ENCODE measurements around the gene MID1. TPM values are rescaled to one million over a fixed set of nuclear protein-coding genes. Genes with fewer than 3 reads are reported as not detected.

Gene MID1
- total RNA-seq, 1 donor from 2014 or later = 56.8 TPM

DNA sequence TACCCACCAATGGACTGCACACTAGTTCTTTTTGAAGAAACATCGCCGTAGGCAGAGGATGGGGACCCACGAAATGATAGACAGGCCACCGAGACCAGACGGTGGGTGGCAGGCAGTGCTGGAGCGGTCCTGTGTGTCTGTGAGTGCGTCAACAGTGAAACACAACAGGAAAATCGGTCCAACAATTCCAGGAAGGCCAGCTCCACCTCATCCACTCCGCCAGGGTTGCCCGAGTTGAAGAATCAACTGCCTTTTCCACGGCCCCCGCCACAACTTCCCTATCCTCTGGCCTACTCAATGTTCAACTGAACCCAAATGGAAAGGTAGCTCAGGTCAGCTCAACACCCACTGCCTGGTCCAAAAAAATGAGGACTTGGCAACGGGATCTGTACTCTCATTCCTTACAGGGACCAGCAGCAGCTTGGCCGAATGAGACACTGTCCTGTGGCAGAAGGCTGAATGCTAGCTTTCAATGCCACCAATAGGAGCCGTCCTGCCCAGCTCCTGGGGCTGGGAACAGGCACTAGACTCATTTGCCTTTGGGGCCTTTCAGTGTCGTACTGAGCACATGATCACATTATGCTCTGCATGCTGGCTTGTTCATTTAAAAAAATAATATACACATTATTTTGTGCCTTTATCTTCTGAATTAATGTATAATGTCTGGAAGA, 43.5 kb downstream of the MID1 start:
- DNase-seq (ENCODE audit: low spot score) = no peak

DNA sequence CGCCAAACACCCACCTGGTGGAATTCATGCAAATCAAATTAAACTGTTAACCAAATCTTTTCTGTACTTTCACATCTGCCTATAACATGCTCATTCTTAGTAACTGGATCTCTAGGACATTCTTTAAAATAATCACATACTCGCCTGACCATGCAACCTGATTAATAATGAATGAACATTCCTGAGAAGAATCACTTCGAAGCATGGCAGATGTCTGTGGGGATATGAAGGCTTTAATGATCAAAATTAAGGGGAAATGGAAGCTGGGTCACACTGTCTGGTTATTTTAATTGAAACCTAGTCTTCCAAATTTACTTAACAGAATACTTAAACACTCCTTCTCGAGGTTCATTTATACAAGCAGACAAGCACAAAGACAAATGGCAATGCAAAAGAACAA, 44.2 kb downstream of the MID1 start:
- no peak for DNase-seq (ENCODE audit: low spot score)

DNA sequence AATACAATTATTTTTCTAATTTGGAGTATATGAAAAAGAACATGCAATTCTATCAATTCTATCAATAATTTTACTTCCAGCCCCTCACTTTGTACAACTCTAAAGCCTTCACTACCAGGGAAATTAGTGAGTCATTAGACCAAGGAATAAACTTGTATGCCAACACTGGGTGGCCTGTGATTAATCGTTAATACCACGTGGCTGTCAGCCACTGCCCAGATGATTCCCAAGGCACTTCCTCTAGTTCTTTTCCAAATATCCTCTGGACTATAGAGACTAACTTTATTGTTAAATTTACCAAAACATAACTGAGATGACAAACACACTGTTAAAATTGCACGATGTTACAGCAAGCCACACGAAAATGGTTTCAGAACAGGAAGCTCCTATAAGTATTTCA, 45.7 kb downstream of the MID1 start:
- no peak for DNase-seq (ENCODE audit: low spot score)

DNA sequence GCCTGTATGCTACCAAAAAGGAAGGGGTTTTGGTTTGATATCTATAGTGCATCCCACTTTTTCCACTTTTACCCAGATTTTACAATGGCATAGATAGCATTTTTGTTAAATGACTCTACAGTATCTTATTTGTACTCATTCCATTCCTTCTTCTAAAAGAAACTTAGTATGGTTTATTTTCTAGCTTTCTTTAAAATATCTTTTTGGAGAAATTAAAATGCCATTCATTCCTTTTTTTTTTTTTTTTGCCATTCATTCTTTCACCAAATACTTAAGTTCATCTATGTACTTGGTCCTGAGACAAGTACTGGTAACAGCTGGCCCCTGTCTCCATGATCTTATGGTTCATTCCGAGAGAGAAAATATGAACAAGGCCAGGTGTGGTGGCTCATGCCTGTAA, 49.1 kb downstream of the MID1 start:
- DNase-seq (ENCODE audit: low spot score) = no peak

DNA sequence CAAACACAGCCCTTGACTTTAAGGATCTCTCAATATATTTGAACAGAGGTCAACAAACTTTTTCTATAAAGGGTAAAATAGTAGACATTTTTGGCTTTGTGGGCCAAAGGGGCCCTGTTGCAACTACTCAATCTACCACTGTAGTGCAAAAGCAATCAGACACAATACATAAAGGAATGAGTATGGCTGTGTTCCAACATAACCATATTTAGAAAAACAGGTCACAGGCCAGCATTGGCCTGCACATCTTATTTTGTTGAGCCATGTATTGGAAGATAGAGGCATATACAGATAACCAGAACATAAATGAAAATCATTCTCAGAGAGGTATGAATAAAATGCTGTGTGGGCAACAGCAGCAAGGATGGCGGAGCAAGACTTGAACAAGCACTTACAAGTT, 49.8 kb downstream of the MID1 start:
- no peak for DNase-seq (ENCODE audit: low spot score)

DNA sequence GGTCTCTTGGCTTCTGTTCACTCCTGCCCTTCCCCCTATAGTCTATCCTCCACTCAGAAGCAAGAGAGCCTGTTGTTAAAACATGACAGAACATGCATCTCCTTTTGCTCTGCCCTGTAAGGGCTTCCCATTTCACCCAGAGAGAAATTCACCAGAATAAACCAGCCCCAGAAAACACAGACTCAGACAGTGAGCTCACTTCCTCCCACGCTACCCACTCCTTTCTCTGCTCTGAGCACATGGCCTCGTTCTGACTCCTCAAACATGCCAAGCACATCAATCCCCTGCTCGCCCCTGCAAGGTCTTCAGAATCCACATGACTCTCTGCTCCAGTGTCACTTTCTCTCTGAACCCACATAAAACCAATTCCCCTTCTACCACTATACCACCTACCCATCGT, 50.4 kb downstream of the MID1 start:
- DNase-seq (ENCODE audit: low spot score) = no peak

DNA sequence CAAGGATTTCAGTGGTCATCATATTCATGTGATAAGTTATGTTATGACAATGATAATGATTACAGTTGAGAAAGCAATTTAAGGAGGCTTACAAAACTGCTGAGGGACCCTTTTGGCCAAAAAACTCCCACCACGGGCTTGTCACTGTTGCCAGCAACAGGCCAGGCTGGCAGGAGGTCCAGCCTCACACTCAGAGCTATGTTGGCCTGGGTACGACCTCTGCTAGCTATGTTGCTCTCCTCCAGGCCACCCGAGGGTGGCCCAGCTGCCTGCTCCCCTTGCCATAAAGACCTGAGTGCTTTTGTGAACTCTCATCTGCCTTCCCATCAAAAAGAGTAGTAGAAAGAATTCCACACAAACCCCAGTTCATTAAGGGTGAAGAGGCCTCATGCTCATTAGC, 52.0 kb downstream of the MID1 start:
- no peak for DNase-seq (ENCODE audit: low spot score)

DNA sequence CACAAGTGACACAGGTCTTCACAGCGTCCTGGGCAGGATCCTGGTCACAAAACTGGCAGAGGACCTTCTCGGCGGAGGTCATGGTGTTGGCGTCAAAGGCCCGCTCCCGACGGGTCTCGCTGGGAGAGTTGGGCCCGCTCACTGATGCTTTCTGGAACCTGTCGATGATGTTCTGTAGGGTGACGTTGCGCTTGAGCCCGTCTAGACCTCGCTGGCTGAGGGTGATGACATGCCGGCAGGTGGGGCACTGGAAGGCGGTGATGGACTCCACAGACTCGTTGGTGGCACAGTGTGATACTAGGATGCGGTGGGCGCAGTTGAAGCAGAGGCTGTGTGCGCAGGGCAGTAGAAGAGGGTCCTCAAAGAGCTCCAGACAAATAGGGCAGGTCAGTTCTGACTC, 53.2 kb downstream of the MID1 start:
- no peak for DNase-seq (ENCODE audit: low spot score)

DNA sequence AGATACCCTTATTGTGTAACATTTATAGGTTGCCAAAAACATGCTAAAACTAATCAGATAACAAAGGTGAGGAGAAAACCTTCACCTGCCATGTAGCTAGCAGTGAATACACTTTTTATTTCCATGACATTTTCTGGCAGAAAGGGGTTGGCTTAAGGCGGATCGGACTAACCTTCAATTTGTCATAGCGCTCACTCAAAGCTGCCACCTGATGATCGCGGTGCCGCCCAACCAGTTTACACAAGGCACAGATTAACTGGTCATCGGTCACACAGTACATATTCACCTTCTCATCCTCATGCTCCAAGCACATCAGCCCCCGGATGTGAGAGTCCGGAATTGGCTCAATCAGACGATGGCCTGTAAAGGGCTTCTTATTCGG, 53.7 kb downstream of the MID1 start:
- DNase-seq (ENCODE audit: low spot score) = no peak

DNA sequence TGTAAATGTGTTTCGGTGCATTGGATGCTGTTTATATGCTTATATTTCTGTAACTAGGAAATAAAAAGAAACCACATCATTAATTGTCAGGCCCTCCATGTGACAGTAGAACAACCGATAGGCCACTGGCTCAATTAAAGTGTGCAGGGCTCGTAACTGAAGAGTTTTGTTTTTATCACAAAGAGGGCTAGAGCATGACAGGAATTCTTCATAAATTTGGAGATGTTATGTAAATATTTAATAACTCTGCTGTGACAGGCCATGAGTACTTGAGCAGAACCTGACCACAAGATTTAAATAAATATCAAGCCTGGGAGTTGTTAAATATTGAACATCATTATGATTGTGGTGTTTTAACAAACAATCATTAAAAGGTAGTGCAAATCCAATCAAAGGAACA, 55.9 kb downstream of the MID1 start:
- no peak for DNase-seq (ENCODE audit: low spot score)

DNA sequence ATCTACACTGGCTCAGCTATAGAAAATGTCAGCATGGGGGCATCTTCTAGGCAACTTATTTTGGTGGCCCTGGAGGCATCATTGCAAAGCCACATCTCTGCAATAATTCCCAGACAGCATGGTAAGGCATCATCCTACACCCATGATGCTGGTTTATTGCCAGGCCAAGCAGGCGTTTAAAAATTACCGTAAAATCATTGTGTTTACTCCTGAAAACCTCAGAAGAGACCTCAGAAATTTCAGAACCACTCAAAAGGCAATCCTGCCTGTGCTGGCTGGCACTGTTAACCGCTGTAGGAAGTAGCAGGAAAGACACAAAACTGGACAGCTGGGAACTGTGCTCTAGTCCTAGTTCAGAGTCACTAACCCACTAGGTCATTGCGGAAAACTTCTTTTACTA, 63.2 kb downstream of the MID1 start:
- DNase-seq (ENCODE audit: low spot score) = no peak

DNA sequence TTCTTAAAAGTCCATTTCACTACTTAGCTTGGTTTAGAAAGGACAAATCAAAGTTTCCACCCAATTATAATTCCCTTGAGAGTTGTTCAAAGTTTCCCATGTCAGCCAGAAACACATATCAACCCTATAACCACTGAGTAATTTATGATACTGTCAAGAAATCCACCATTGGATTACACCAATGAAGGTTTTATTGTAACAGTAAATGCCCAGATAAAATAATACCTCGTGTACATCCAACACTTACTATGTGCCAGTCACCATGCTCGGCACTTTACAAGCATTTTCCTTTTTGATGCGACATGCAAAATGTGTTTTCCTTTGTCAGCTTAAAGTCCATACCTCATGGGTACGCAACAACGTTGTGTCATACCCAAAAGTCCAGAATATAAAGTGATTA, 64.0 kb downstream of the MID1 start:
- DNase-seq (ENCODE audit: low spot score) = no peak

DNA sequence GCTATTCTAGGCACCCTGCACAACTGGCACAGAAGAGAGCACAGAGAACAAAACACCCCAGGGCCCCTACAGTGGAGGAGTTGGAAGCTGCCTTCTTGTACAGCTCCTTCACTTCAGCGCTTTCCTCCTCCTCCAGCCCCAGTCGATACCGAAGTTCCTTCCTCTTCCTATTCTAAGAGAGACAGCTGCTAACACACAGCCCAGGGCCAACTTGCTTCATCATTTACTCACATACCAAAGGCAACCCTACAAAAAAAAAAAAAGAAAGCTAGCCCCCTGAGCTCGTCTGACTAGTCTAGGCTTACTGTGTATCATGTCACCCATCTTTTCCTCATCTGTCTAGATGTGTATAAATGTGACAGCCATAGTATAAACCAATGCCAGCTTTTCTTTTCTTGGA, 64.5 kb downstream of the MID1 start:
- DNase-seq (ENCODE audit: low spot score) = no peak

DNA sequence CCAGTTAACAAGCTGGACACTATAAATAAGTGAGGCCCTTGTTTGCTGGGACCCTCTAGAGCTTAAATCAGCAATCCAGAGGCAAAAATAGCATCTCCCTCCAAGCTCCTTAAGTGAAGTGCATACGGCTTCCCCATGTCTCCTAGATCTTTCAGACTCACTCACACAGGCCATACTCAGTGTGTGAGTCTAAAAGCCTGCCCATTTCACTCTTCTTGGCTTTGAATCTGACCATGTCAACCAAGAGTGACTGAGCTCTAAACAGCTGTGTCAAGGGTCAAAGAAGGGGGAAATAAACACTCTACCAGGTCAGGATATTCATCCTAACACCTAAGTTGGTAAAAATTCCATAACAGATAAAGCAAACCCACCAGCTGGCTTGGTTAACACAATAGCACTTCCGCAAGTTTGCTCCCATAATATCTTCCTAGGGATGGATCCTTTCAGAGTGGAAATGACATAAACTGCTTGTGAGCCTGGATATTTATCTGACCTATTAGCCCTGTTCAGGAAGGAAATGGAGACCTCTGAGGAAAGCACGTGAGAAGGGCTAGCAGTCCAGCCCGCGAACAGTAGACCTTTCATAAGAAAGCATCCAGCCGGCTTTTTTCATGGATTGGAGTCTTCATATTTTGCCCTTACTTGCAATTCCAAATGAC, 65.6 kb downstream of the MID1 start:
- DNase-seq (ENCODE audit: low spot score) = no peak

DNA sequence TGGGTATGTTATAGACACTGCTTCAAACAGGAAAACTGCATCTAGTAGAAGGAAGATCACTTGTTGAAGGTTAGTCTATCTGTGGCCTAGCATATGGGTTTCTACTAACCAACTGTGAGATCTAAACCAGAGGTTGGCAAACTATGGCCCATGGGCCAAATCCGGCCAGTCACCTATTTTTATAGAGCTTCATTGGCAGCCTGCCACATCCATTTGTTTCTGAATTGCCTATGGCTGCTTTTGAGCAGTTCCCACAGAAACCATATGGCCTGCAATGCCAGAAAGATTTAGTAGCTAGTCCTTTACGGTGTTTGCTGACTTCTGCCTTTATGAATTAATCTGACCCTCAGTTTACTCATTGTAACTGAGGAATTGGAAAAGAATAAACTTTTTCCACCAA, 71.1 kb downstream of the MID1 start:
- no peak for DNase-seq (ENCODE audit: low spot score)

DNA sequence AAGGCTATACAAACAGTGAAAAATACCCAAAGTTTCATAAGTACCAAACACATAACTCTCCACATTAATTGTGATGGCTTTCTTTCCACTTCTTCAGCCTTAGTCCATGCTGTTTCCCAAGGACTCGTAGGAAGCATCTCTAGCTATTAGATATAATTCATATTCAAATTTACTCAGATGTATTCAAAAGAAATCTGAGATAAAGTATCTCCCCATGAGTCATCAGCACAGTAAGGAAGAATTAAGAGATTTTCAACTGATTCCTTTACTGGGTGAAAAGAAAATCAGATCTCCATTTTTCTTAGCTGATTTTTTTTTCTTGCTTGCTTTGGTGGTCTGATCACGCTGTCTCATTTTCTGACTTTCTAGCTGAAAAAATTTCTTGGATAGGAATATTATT, 71.7 kb downstream of the MID1 start:
- peak; percentile 33 for DNase-seq (ENCODE audit: low spot score)

DNA sequence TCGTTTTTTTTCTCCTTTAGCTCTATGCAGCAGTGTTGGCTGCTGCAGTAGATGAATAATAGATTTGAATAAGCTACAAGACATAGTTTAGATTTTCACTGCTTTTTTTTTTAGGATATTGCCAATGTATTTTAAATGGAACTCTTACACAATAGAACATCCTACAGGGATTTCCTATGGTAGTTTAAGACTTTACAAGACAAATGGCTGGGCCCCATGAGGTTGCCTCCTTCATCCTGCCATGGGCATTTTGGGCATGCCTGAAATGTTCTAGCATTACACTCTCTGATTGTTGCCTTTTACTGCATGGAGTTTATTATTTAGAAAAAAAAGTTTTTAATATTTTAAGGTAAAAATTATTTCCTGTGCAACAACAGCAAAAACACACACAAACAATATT, 74.5 kb downstream of the MID1 start:
- no peak for DNase-seq (ENCODE audit: low spot score)

DNA sequence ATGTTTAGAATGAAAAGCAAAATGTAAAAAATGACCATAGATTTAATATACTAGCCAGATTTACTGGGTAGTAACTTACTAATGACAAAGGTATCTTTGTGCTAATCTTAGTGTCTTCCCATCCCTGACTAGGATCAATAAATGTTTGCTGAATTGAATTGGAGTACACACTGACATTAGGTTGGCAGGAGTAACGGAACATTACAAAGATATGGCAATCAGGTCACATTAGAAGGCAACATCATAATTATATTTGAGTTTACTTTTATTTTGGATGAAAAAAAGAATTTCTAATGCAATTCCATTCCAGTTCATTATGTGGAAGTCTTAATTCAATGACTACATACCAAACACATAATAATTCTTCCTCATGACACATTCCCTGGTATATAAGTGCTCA, 77.8 kb downstream of the MID1 start:
- no peak for DNase-seq (ENCODE audit: low spot score)

DNA sequence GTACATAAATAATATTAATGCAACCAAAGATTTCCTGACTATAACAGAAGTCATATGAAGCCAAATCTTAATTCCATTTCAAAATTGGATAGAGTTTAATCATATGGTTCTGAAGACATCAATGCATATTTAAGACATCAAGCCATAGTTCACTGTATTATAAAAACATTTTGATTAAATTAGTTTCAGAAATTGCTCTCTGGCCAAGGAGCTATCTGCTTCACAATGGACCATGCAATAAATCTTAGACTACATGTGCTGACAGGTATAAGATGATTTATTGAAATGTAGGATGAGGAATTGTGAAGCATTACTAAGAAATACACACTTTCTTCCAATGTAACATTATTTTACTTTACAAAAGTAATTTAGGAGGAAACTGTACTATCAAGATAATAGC, 81.6 kb downstream of the MID1 start:
- DNase-seq (ENCODE audit: low spot score) = no peak

DNA sequence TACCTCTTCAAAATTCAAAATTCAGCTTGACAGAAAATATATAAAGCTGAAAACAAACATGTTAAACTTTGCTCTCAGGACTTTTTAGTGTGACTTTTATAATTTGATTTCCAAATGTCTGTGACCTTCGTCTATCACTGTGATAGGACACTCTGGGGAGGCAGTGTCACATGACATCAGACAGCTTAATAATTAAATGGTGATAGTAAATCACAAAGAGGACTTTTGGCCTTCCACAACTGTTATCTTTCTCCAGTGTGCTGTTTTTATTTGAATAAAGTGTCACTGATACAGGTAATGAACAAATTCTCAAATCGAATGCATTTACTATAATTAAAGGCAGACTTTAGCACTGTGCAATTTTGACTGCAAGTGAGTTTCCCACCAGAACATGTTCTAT, 83.1 kb downstream of the MID1 start:
- DNase-seq (ENCODE audit: low spot score) = no peak

DNA sequence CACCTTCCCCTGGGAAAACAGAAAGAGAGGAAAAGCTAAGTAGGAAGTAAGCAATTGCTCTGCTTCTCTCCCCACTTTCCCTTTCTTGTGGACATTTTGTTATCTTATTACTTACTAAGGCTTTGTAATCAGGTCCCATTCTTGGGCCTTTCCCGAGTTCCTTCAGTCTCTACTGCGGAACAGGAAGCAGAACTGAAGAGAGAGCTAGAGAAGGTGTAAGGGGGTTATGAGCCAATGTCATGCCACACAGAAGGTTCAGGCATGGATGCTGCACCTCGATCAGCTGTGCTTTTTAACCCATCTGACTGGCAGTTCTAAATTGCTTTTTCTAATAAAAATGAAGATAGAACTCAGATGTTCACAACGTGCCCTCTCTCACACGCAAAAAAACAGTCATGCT, 83.6 kb downstream of the MID1 start:
- DNase-seq (ENCODE audit: low spot score) = no peak

DNA sequence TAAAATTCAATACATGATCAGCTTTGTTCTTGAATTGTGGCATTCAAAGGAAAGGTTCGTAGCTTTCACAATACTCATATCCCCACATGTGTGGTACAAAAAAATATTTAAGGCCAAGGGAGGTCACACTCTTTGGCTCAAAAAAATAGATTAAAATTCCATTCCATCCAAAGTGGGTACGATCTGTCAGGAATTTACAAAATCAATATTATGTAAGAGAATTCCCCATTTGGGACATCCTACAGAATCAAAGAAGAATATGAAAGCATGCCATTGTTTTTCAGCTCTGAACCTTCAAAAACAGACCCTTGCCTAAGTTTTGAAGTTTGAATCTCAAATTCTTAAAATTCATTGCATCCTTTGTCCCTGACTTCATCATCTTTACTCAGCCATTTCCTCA, 85.8 kb downstream of the MID1 start:
- no peak for DNase-seq (ENCODE audit: low spot score)

DNA sequence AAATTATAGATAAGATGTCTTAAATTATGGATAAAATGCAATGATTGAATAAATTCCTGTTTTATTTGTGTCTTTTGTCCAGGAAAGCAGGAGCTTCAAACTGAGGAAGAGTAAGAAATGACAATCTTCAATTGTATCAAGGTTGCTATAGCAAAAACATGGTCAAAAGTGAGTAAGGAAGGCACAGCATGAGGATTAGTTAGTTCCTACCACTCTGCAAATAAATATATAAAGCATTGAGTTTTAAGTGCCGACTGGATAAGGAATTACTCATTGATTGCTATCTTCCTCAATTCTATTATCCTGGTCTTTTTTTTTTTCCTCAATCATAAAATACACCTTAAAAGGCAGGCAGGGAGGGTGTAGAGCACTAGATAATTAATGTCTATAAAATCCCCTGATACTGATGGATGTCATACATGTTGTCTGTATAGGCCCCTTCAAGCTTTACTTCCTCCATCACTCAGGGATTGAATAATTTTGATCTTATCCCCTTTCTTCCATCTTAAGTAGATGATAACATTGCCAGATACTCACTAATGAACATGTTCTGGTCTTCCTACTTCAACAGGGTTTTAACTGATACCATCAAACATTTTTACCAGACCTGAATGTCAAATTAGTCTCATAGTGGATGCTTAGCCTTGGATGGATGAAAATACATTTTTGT, 86.6 kb downstream of the MID1 start:
- no peak for DNase-seq (ENCODE audit: low spot score)
